Nephron (organoid): ENCODE measurements around the gene NIP7.

ENCODE experiments used
- H3K27ac Mint-ChIP-seq, 3 experiments: 2 replicates each; pipeline ENCODE4 v1.8.0; 2020; ENCODE audit warnings: mixed read lengths in 3 of 3, mild to moderate bottlenecking in 2 of 3, moderate library complexity in 1 of 3
- H3K27me3 Mint-ChIP-seq: 2 replicates; pipeline ENCODE4 v1.8.0; 2021; ENCODE audit warnings: low read depth, mild to moderate bottlenecking, moderate library complexity, mixed read lengths
- H3K36me3 Mint-ChIP-seq: 2 replicates; pipeline ENCODE4 v1.8.0; 2020; ENCODE audit warnings: low read depth, mixed read lengths
- H3K4me1 Mint-ChIP-seq: 2 replicates; pipeline ENCODE4 v1.8.0; 2020; ENCODE audit warnings: mixed read lengths
- H3K4me3 Mint-ChIP-seq, 3 experiments: 2 replicates each; pipeline ENCODE4 v1.8.0; 2020; ENCODE audit warnings: mild to moderate bottlenecking in 3 of 3, mixed read lengths in 3 of 3, moderate library complexity in 2 of 3
- H3K9me3 Mint-ChIP-seq: 2 replicates; pipeline ENCODE4 v1.8.0; 2020; ENCODE audit warnings: mixed read lengths
- TF ChIP-seq, protein P1 (sequence below), 3 experiments: fragments of 200-600 bp; sonication (generic); IDR thresholded peaks; one replicate each; pipeline ENCODE4 v1.5.0; 2021; ENCODE audit warnings: antibody characterized with exemption in 3 of 3; ENCODE audit not compliant: unreplicated experiment in 3 of 3

NIP7 gene

DNA sequence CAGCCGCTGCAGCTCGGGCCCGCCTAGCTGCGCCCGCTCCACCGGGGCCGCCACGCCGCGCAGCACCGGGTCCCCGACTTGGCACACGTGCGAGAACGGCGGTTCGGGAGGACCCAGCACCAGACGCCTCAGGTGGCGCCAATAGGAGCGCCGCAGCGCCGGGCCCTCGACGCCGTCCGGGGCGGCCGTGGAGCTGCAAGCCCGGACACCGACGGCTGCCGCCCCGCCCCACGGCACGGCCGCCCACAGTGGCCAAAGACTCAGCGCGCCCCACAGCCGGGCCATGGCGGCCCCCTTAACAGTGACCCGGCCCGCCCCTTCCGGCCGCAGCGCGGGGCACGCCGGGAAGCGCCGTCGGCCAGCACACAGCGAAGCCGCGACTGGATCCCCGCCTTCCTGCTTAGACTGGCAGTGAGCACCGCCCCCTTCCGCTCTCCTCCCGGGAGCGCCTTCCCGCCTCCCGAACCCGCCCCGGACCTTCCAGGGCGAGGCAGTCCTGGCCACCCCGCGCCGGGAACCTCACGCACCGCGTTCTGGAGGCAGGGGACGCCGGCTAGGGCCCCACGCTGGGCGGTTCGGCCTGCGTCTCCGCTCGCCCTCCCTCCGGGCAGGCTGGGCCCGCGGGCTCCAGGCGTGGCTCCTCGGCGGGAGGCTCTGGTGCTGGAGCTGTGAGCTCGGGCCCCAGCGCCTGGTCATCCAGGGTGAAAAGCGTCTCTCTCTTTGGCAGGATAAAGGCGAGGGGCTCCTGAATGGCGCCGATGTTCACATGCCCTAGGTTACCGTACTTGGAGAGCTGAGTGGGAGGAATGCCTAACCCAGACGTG is 9.1 kb upstream of the NIP7 start, which contains the start of gene PDF:
Gene PDF (minus strand): TSS at position 303 of the 824 bp plus-strand sequence. CDS start 18 bp downstream, at position 285.
- no peaks in the 10 kb centered on the region for H3K9me3 Mint-ChIP-seq
- peak within 1 kb of the TSS; percentile 72 to 93 (median 93) for H3K27ac Mint-ChIP-seq
- TF ChIP-seq, protein P1, sequence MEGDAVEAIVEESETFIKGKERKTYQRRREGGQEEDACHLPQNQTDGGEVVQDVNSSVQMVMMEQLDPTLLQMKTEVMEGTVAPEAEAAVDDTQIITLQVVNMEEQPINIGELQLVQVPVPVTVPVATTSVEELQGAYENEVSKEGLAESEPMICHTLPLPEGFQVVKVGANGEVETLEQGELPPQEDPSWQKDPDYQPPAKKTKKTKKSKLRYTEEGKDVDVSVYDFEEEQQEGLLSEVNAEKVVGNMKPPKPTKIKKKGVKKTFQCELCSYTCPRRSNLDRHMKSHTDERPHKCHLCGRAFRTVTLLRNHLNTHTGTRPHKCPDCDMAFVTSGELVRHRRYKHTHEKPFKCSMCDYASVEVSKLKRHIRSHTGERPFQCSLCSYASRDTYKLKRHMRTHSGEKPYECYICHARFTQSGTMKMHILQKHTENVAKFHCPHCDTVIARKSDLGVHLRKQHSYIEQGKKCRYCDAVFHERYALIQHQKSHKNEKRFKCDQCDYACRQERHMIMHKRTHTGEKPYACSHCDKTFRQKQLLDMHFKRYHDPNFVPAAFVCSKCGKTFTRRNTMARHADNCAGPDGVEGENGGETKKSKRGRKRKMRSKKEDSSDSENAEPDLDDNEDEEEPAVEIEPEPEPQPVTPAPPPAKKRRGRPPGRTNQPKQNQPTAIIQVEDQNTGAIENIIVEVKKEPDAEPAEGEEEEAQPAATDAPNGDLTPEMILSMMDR (IDR thresholded peaks at IDR 0.05; ENCODE audit: unreplicated experiment in 3 of 3): no peak
- H3K4me1 Mint-ChIP-seq: peaks cover 31% of the 10 kb centered on the region
- H3K36me3 Mint-ChIP-seq: peaks cover 57% of the 10 kb centered on the region
- no peaks in the 10 kb centered on the region for H3K27me3 Mint-ChIP-seq
- peak within 1 kb of the TSS; percentile 82 to 87 (median 87) for H3K4me3 Mint-ChIP-seq

DNA sequence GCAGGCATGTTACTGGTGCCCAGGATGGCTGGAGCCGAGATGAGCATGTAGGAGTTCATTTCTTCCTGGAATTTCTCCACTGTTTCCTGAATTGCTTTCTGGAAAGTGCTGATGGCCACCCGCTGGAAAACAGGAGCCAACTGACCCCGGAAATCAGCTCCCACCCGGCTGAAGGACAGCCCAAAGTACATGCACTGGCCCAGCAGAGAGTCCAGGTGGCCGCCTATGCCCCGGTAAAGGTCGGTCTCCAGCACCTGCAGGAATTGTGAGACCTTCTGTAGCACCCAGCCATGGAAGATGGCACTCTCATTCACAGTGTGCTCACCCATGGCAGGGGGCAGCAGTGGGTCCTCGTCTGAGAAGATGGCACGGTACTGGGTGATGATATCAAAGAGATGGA is 4.9 kb upstream of the NIP7 start:
- H3K4me1 Mint-ChIP-seq: peaks cover 22% of the 10 kb centered on the region
- H3K27me3 Mint-ChIP-seq: no peaks in the 10 kb centered on the region
- TF ChIP-seq, protein P1 (IDR thresholded peaks at IDR 0.05; ENCODE audit: unreplicated experiment in 3 of 3): no peak
- H3K4me3 Mint-ChIP-seq: peak overlapping the region in 1 of 3 experiments; percentile 45
- H3K9me3 Mint-ChIP-seq: no peaks in the 10 kb centered on the region
- H3K27ac Mint-ChIP-seq: peak overlapping the region in 1 of 3 experiments; percentile 38
- H3K36me3 Mint-ChIP-seq: peaks cover 53% of the 10 kb centered on the region

DNA sequence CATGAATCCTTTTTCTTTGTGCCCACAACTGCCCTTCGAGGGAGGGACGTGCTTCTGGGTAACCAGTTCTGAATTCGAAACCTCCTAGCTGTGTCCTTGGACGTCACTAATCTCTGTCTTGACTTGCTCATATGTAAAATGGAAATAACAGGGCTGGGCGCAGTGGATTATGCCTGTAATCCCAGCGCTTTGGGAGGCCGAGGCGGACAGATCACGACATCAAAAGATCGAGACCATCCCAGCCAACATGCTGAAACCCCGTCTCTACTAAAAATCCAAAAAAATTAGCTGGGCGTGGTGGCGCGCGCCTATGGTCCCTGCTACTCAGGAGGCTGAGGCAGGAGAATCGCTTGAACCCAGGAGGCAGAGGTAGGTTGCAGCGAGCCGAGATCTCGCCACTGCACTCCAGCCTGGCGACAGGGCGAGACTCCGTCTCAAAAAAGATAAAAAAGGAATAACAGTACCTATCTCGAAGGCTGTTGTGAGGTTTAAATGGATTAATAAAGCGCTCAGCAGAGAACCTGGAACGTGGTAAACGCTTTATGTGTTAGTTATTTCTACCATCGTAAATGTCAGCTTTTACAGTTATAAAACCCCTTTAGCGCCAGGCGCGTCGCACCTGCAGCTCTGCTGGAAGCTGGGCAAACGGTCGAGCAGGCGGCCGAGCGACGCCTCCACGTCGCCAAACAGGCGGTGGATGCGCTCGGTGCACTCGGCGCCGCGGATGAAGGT is 849 bp upstream of the NIP7 start:
- H3K4me3 Mint-ChIP-seq: peak overlapping the region; percentile 97 to 99 (median 98)
- H3K4me1 Mint-ChIP-seq: peaks cover 32% of the 10 kb centered on the region
- peaks cover 55% of the 10 kb centered on the region for H3K36me3 Mint-ChIP-seq
- peak overlapping the region; percentile 87 to 93 (median 93) for H3K27ac Mint-ChIP-seq
- H3K9me3 Mint-ChIP-seq: no peaks in the 10 kb centered on the region
- no peaks in the 10 kb centered on the region for H3K27me3 Mint-ChIP-seq
- TF ChIP-seq, protein P1 (IDR thresholded peaks at IDR 0.05; ENCODE audit: unreplicated experiment in 3 of 3): no peak

DNA sequence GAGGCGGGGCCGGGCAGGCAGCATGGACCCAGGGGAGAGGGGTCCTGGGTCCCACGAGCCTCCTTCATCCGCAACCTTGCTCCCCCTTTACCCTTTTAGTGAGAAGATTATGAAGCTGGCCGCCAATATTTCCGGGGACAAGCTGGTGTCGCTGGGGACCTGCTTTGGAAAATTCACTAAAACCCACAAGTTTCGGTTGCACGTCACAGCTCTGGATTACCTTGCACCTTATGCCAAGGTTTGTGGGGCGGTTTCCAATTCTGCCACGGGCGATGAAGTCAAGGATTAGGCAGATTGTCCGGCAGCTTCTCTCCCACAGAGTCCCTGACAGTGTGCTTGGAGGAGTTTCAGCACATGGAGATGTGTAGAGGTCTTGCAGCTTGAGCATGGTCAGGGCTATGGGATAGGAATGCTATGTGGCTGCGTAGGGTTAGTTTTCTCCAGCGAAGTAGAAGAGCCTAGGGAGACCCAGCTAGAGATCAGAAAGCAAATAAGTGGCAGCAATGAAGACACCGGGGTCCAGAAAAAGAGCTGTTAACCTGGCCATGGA is 598 bp downstream of the NIP7 start:
- Mint-ChIP-seq H3K4me1 (peaks cover 32% of the 10 kb centered on the region), H3K36me3 (peaks cover 42% of the 10 kb centered on the region), H3K9me3 (no peaks in the 10 kb centered on the region), H3K27ac (peak overlapping the region; percentile 16 to 93 (median 87)), H3K4me3 (peak overlapping the region; percentile 97 to 99 (median 98)), H3K27me3 (no peaks in the 10 kb centered on the region)
- TF ChIP-seq, protein P1 (IDR thresholded peaks at IDR 0.05; ENCODE audit: unreplicated experiment in 3 of 3): no peak

DNA sequence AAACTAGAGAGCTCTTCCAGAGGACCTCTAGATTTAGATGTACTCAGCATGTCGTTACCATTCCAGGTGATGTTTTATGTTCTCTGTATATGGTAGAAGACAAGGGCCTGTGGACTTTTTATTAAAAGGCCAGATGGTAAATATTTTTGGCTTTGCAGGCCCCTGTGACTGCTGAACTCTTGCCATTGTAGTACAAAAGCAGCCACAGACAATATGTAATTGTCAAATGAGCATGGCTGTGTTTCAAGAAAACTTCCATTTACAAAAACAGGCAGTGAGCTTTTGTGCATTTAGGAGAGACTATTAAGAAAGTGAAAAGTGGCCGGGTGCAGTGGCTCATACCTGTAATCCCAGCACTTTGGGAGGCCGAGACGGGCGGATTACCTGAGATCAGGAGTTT is 4.6 kb downstream of the NIP7 start:
- H3K27ac Mint-ChIP-seq: no peak overlapping the region

More for the DNA sequence above, 4.6 kb downstream of the NIP7 start:
- no peaks in the 10 kb centered on the region for H3K27me3 Mint-ChIP-seq
- H3K36me3 Mint-ChIP-seq: peaks cover 26% of the 10 kb centered on the region
- H3K4me3 Mint-ChIP-seq: no peak overlapping the region
- H3K9me3 Mint-ChIP-seq: no peaks in the 10 kb centered on the region
- TF ChIP-seq, protein P1 (IDR thresholded peaks at IDR 0.05; ENCODE audit: unreplicated experiment in 3 of 3): no peak
- peaks cover 20% of the 10 kb centered on the region for H3K4me1 Mint-ChIP-seq
